NOMO-1 treated with DMSO at 0.1 percent for 48 hours (cell line): Measurements from ENCODE around the gene ANKRD23.
A peak's percentile ranks its signal among the peaks of the same experiment; 100 is the strongest.

ENCODE experiments used
- DNase-seq: peaks from one replicate; lab custom pipeline; 2025; ENCODE audit not compliant: unreplicated experiment; lab: John Stamatoyannopoulos, UW

Gene ANKRD23

DNA sequence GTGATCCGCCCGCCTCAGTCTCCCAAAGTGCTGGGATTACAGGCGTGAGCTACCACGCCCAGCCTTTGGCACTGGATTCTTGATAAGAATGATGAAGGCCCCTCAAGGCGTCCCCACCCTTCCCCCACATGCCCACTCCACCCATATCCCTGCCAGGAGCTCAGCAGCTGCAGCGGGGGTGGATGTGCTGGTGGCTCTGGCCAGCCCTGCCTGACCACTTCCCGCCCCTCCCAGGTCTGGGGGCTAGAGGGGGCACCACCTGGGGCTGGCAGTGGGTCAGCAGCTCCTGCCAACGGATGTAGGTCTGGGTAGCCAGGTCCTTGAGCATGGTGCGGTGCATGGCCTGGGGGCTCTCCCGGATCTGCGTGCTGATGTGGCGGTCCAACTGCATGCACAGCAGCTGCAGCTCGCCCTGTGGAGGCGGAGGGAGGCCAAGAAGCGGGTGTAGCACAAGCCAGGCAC, 33.8 kb upstream of the ANKRD23 start:
- DNase-seq, result no peak

DNA sequence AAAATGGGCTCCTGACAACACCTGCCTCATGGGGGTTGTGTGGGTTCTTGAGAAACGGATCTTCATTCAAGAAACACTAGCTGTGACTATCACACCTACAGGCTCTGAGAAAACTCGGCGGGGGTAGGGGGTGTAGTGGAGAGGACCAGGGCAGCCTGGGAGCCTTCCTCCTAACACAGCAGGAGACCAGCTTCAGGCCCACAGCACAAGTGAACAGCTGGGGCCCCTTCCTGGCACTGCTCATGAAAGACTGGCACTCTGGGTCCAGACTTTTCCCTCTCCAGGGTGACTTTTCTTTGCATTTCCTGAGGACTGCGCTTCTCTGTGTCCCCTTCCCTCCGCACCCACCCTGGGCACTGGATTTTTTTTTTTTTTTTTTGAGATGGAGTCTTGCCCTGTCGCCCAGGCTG, 33.2 kb upstream of the ANKRD23 start:
- DNase-seq, result no peak

DNA sequence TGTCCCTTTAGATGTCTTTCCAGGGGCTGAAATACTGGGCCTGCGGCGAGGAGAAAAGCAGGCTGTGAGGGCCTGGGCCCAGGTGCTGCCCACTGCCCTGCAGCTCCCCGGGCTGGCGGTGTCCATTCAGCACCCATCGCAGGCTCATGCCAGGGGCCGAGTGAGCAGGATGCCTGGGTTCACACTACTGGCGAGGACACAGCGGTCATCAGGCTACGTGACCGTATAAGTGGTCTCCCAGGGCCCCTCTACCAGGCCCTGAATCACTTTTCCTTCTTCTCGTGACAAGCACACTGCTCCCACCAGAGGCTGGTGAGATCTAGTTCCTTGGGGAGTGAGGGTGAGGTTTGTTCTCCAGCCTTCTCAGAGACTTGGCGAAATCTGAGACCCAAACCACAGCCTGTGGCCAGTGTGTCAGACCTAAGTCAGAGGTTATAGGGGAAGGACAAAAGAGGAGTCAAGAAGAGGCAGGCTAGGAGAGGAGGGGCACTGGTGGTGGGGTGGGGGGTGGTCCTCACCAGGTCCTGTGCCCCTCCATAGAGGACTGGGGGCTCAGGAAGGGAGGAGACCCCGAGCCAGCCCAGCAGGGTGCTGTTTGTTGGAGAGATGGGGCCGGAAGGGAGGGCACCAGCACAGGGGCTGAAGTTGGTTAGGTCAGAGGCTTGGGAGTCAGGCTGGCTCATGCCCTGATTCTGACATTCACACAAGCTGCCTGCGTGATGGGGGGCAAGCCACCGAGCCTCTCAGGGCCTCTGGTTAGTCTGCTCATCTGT, 32.6 kb upstream of the ANKRD23 start:
- DNase-seq, result no peak

- no peak for DNase-seq
These were observed 31.9 kb upstream of the ANKRD23 start for GRCh38 chr2:96875498-96876268.

- peak; percentile 45 for DNase-seq
These were observed 30.5 kb upstream of the ANKRD23 start for GRCh38 chr2:96874198-96874831.

- peak; percentile 11 for DNase-seq
These were observed 29.9 kb upstream of the ANKRD23 start for GRCh38 chr2:96873651-96874096.

DNA sequence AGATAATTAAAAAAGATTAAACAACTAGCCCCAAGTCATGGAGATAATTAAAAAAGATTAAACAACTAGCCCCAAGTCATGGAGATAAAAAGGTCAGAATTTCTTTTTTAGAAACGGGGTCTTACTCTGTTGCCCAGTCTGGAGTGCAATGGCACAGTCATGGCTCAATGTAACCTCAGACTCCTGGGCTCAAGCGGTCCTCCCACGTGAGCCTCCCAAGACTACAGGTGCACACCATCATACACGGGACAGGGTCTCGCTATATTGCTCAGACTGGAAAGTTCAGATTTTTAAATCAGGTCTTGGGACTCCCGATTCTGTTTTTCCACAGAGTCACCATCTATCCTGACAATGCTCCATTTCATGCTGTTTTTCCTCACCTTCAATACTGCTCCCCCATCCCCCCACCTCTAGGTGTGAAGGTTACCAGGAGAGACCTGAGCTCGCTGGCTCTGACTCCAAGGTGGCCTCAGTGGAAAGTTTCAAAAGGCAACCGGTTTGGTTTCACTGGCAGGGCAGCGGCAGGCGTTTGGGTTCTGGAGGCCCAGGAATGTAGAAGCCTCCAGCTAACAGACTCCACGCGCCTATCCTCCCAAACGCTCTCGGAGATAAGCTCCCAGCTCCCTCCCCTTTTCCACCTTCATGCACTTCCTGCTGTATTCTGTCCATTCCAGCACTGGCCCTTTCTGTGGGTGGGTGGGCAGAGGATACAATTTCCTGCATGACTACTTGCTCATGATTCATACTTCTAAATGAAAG, 28.9 kb upstream of the ANKRD23 start:
- DNase-seq, result no peak

DNA sequence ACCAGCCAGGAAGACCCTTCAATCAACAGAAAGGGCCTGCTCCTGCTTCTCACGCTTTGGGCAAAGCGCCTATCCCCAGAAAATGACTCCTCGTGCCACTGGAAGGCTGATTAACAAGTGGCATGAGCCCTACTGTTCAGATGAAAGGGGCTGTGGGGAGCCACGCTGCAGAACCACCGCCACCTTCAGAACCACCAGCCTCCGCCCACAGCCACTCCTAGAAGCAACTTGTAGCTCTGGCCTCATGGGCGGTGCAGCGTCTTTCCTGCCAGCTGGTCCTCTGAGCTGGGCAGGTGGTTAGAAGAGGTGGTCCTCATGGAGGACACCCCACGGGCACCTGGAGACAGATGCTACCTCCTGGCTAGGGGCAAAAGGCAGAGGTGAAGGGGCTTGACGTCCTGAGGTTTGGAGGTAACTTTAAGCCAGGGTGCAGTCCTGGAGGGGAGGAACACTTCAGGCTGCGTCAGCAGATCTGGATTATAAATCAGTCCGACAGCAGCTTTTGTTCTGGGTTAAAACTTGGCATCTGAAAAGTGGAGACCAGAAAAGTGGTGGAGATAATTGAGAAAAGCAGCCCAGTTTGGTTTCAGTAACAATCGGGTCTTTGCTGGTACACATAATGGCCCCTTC, 26.9 kb upstream of the ANKRD23 start:
- DNase-seq, result no peak

- peak; percentile 36 for DNase-seq
These were observed 26.2 kb upstream of the ANKRD23 start, which contains the start of gene SEMA4C for GRCh38 chr2:96869822-96870625. SEMA4C (minus strand) TSS chr2:96870080; CDS start chr2:96867886, 2,194 bp downstream.

DNA sequence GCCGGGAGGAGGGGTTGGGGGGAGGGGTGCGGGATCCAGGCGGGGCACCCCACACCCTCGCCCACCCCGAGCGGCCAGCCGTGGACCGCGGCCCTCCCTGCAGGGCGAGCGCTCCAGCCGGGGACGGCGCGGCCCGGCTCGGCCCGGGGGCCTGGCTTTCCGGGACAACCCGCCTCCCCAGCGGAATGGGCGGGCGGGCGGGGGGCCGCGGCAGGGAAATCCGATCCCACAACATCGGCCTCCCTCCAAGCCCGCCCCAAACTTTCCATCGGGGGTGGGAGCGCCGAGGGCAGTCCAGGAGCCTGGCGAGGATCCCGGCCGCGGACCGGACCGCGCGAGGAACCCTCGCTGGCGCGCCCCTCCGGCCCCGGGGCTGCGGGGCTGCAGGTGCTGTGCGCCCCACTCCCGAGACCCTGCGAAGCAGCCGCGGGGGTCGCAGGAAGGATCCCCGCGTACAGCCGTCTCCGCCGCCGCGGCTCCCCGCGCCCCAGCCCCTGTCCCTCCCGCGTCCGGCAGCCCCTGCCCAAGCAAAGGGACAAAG, 25.5 kb upstream of the ANKRD23 start:
- no peak for DNase-seq

DNA sequence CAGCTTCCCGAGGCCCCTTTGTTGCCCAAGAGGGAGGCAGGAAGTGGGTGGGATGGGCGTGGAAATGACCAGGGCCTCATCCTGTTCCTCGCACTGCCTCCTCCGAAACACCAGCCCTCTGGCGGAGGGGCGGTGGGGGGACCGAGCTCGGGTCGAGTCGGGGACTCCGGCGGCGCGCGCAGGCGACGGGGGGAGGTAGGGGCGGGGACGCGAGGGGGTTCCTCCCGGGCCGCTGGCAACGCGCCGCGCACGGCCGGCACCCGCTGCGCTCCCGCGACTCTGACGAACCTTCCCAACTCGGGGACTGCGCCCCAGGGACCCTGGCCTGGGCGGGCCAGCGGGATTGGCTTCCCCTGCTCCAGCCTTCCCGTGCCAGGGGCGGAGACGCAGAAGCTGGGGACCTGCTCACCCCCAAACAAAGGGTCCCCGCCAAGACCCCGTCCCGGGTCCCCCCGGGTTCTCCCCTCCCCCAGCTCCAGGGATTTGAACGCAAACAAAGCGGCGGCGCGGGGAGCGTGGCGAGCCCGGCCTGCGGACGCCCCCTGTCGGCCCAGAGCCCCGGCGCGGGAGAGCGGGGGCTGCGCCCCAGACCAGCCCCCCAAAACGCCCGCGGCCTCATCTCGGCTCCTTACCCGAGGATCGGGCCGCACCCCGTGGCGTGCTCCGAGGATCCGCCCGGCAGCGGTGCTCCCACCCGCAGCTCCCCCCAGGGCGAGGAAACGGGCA, 24.9 kb upstream of the ANKRD23 start:
- peak; percentile 76 for DNase-seq

DNA sequence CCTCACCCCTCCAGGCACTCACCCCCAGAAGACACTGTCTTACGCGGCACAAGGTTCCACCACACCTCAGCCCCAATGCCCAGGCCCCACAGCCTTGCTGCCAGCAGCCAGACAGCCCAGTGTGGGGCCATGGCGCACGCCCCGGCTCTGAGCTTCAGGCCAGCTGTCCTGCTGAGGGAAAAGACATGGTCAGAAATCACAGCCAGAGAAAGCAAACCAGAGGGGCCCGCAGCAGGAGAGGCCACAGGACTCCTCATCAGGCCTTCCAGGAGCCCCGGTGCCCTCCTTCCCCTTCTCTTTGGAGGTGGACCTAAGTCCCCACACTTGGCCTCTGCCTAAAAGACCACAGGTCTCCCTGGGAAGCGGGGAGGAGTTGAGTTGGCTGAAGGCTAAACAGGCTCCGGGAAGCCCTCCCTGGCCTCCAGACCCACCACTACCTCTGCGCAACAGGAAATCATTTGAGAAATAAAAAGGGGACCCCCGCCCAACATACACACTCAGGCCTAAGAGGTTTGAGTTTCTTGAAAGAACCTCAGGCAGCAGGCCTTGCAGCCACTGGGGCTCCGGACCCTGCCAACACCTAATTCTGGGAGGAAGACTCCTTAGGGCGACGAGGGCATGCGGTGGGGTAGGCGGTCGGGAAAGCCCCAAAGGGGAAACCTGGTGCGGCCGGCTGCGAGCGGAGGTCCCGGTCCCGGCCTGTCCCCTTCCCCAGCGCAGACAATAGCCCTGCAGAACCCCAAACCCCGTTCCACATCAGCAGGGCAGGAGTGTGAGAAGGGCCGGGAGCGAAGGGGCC, 24.1 kb upstream of the ANKRD23 start:
- no peak for DNase-seq

- no peak for DNase-seq
These were observed 23.4 kb upstream of the ANKRD23 start for GRCh38 chr2:96866986-96867755.

- DNase-seq, result no peak
These were observed 22.8 kb upstream of the ANKRD23 start for GRCh38 chr2:96866586-96866985.

- no peak for DNase-seq
These were observed 22.3 kb upstream of the ANKRD23 start for GRCh38 chr2:96866149-96866548.

DNA sequence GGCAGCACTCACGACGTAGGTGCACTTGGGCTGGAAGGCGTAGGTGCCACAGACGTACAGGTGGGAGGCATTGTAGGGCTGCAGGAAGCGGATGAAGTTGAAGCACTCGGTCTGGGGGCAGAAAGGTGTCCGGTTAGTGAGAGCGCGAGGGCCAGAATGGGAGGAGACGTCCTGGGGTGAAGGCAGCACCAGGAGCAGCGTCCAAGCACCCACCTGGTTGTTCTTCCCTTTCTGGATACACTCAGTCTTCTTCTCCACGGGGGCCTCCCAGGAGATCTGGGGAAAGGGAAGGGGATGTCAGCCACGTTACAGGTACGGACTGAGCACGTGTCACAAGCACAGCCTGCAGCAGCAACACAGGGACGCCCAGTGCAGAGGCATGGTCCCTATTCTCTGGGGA, 21.8 kb upstream of the ANKRD23 start:
- DNase-seq, result no peak
